ENCODE results near the gene SPTLC2.

DNA sequence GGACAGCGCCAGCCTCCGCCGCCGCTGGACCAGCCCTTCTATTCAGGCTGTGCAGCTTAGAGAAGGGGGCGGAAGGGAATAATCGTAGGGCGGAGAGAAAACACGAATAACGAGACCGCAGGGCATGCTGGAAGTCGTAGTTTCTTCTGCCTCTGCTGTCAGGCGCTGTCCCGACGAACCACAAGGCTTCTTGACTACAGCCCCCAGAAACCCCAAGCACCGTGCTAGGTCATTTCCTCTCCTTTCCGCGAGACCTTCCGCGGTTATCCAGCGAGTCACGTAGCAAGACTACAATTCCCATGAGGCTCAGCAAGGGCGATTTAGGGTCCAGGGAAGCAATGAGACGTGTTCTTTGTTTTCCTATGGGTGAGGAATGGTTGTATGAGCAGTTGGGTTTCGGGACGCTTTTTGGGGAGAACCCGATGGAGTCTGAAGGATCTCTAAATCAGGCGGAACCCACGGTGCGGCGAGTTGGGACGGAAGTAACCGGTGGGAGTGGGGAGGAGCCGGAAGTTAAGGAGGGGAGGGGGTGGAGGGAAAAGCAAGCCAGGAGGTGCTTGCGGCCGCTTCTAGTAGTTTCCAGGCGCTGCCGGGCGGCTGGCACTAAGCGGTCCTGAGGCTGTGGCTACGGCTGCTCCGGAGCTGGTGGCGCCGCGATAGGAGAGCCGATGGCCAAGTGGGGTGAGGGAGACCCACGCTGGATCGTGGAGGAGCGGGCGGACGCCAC is 158.8 kb downstream of the SPTLC2 start, which contains the start of the genes AHSA1 and VIPAS39:
- TF ChIP-seq, protein P1, sequence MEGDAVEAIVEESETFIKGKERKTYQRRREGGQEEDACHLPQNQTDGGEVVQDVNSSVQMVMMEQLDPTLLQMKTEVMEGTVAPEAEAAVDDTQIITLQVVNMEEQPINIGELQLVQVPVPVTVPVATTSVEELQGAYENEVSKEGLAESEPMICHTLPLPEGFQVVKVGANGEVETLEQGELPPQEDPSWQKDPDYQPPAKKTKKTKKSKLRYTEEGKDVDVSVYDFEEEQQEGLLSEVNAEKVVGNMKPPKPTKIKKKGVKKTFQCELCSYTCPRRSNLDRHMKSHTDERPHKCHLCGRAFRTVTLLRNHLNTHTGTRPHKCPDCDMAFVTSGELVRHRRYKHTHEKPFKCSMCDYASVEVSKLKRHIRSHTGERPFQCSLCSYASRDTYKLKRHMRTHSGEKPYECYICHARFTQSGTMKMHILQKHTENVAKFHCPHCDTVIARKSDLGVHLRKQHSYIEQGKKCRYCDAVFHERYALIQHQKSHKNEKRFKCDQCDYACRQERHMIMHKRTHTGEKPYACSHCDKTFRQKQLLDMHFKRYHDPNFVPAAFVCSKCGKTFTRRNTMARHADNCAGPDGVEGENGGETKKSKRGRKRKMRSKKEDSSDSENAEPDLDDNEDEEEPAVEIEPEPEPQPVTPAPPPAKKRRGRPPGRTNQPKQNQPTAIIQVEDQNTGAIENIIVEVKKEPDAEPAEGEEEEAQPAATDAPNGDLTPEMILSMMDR (IDR thresholded peaks at IDR 0.05; ENCODE audit: low read length) = no peak
- no peak for TF ChIP-seq EZH2 (optimal IDR thresholded peaks at IDR 0.05; ENCODE audit: low read depth, low read length)
- TF ChIP-seq EZH2phosphoT487 (IDR thresholded peaks at IDR 0.05; ENCODE audit: low read length) = no peak
